Measurements from ENCODE around the gene MANF.

MANF gene

GRCh38 chr3:51384726-51385473, at the start of gene MANF:
Gene MANF, plus strand, starts transcription at chr3:51385291. Its CDS starts 52 bp downstream, at chr3:51385343.
- Mint-ChIP-seq H3K4me1 (ENCODE audit: low read depth) (peaks cover 46% of the 10 kb centered on the region), H3K4me3 (peak within 1 kb of the TSS; percentile 99), H3K36me3 (ENCODE audit: low read depth) (peaks cover 38% of the 10 kb centered on the region), H3K27me3 (ENCODE audit: low read depth) (no peaks in the 10 kb centered on the region), H3K27ac (peak within 1 kb of the TSS; percentile 98), H3K9me3 (no peaks in the 10 kb centered on the region)

- Mint-ChIP-seq H3K9me3 (no peaks in the 10 kb centered on the region), H3K4me1 (ENCODE audit: low read depth) (no peaks in the 10 kb centered on the region), H3K36me3 (ENCODE audit: low read depth) (no peaks in the 10 kb centered on the region), H3K27ac (no peak overlapping the region), H3K4me3 (no peak overlapping the region), H3K27me3 (ENCODE audit: low read depth) (no peaks in the 10 kb centered on the region)
These were observed 48.8 kb upstream of the MANF start for GRCh38 chr3:51336261-51336660.

- Mint-ChIP-seq H3K27ac (no peak overlapping the region), H3K4me1 (ENCODE audit: low read depth) (no peaks in the 10 kb centered on the region), H3K36me3 (ENCODE audit: low read depth) (no peaks in the 10 kb centered on the region), H3K9me3 (no peaks in the 10 kb centered on the region), H3K27me3 (ENCODE audit: low read depth) (no peaks in the 10 kb centered on the region), H3K4me3 (no peak overlapping the region)
These were observed 47.4 kb upstream of the MANF start for GRCh38 chr3:51337666-51338065.

- Mint-ChIP-seq H3K27me3 (ENCODE audit: low read depth) (no peaks in the 10 kb centered on the region), H3K27ac (no peak overlapping the region), H3K4me3 (no peak overlapping the region), H3K4me1 (ENCODE audit: low read depth) (no peaks in the 10 kb centered on the region), H3K36me3 (ENCODE audit: low read depth) (no peaks in the 10 kb centered on the region), H3K9me3 (no peaks in the 10 kb centered on the region)
These were observed 46.5 kb upstream of the MANF start for GRCh38 chr3:51338632-51339031.

- no peaks in the 10 kb centered on the region for H3K4me1 Mint-ChIP-seq (ENCODE audit: low read depth)
- no peak overlapping the region for H3K27ac Mint-ChIP-seq
- H3K9me3 Mint-ChIP-seq = no peaks in the 10 kb centered on the region
- no peaks in the 10 kb centered on the region for H3K36me3 Mint-ChIP-seq (ENCODE audit: low read depth)
- H3K4me3 Mint-ChIP-seq = no peak overlapping the region
- H3K27me3 Mint-ChIP-seq (ENCODE audit: low read depth) = no peaks in the 10 kb centered on the region
These were observed 44.9 kb upstream of the MANF start for GRCh38 chr3:51340013-51340829.

- Mint-ChIP-seq H3K36me3 (ENCODE audit: low read depth) (no peaks in the 10 kb centered on the region), H3K9me3 (no peaks in the 10 kb centered on the region), H3K27ac (no peak overlapping the region), H3K4me1 (ENCODE audit: low read depth) (no peaks in the 10 kb centered on the region), H3K4me3 (no peak overlapping the region), H3K27me3 (ENCODE audit: low read depth) (no peaks in the 10 kb centered on the region)
These were observed 44.0 kb upstream of the MANF start for GRCh38 chr3:51340989-51341636.

GRCh38 chr3:51343918-51344687, 41.0 kb upstream of the MANF start:
- Mint-ChIP-seq H3K27ac (no peak overlapping the region), H3K27me3 (ENCODE audit: low read depth) (no peaks in the 10 kb centered on the region), H3K4me3 (no peak overlapping the region), H3K4me1 (ENCODE audit: low read depth) (no peaks in the 10 kb centered on the region), H3K36me3 (ENCODE audit: low read depth) (no peaks in the 10 kb centered on the region), H3K9me3 (no peaks in the 10 kb centered on the region)

GRCh38 chr3:51350751-51351150, 34.3 kb upstream of the MANF start:
- no peak overlapping the region for H3K27ac Mint-ChIP-seq
- no peaks in the 10 kb centered on the region for H3K4me1 Mint-ChIP-seq (ENCODE audit: low read depth)
- no peak overlapping the region for H3K4me3 Mint-ChIP-seq
- no peaks in the 10 kb centered on the region for H3K27me3 Mint-ChIP-seq (ENCODE audit: low read depth)
- H3K36me3 Mint-ChIP-seq (ENCODE audit: low read depth) = no peaks in the 10 kb centered on the region
- H3K9me3 Mint-ChIP-seq = no peaks in the 10 kb centered on the region

- H3K9me3 Mint-ChIP-seq = no peaks in the 10 kb centered on the region
- H3K36me3 Mint-ChIP-seq (ENCODE audit: low read depth) = no peaks in the 10 kb centered on the region
- no peak overlapping the region for H3K27ac Mint-ChIP-seq
- no peaks in the 10 kb centered on the region for H3K27me3 Mint-ChIP-seq (ENCODE audit: low read depth)
- no peak overlapping the region for H3K4me3 Mint-ChIP-seq
- H3K4me1 Mint-ChIP-seq (ENCODE audit: low read depth) = no peaks in the 10 kb centered on the region
These were observed 32.0 kb upstream of the MANF start for GRCh38 chr3:51353131-51353530.

GRCh38 chr3:51353691-51354090, 31.4 kb upstream of the MANF start:
- Mint-ChIP-seq H3K27ac (no peak overlapping the region), H3K9me3 (no peaks in the 10 kb centered on the region), H3K4me1 (ENCODE audit: low read depth) (no peaks in the 10 kb centered on the region), H3K27me3 (ENCODE audit: low read depth) (no peaks in the 10 kb centered on the region), H3K36me3 (ENCODE audit: low read depth) (no peaks in the 10 kb centered on the region), H3K4me3 (no peak overlapping the region)

- no peak overlapping the region for H3K27ac Mint-ChIP-seq
These were observed 30.9 kb upstream of the MANF start for GRCh38 chr3:51354172-51354571.

GRCh38 chr3:51354731-51355615, 30.1 kb upstream of the MANF start:
- Mint-ChIP-seq H3K4me3 (no peak overlapping the region), H3K27me3 (ENCODE audit: low read depth) (no peaks in the 10 kb centered on the region), H3K36me3 (ENCODE audit: low read depth) (no peaks in the 10 kb centered on the region), H3K9me3 (no peaks in the 10 kb centered on the region), H3K27ac (no peak overlapping the region), H3K4me1 (ENCODE audit: low read depth) (no peaks in the 10 kb centered on the region)

More at GRCh38 chr3:51354172-51354571, 30.9 kb upstream of the MANF start:
- Mint-ChIP-seq H3K27me3 (ENCODE audit: low read depth) (no peaks in the 10 kb centered on the region), H3K4me1 (ENCODE audit: low read depth) (no peaks in the 10 kb centered on the region), H3K4me3 (no peak overlapping the region), H3K36me3 (ENCODE audit: low read depth) (no peaks in the 10 kb centered on the region), H3K9me3 (no peaks in the 10 kb centered on the region)

GRCh38 chr3:51355891-51356578, 29.1 kb upstream of the MANF start:
- Mint-ChIP-seq H3K4me1 (ENCODE audit: low read depth) (no peaks in the 10 kb centered on the region), H3K9me3 (no peaks in the 10 kb centered on the region), H3K36me3 (ENCODE audit: low read depth) (no peaks in the 10 kb centered on the region), H3K27me3 (ENCODE audit: low read depth) (no peaks in the 10 kb centered on the region), H3K4me3 (no peak overlapping the region), H3K27ac (no peak overlapping the region)
